Activated naive CD8-positive, alpha-beta T cell treated with anti-CD3 and anti-CD28 coated beads, Interleukin-2, amount 10 ng/mL, durations not matched to agents 7 days and 5 days (primary cell): ENCODE measurements around the gene IGSF21. TPM values are rescaled to one million over a fixed set of nuclear protein-coding genes. Genes with fewer than 3 reads are reported as not detected.

Source experiments
- ATAC-seq: fragments of 150-1000 bp; cut with Tn5 transposase; one replicate; pipeline ENCODE4 v1.10.0; 2021; ENCODE audit warnings: low read depth, moderate library complexity
- POLR2A ChIA-PET: fragments of 350-600 bp; sonication (Branson Sonifier 250); formaldehyde crosslinking; loops from one replicate; lab custom pipeline; 2021; ENCODE audit warnings: antibody characterized with exemption; lab: Charles Lee
- DNase-seq: peaks from one replicate; pipeline ENCODE4 v3.0.0; 2021
- H3K27ac Mint-ChIP-seq: one replicate; pipeline ENCODE4 v1.8.0; 2022; ENCODE audit warnings: mild to moderate bottlenecking, mixed read lengths
- H3K27me3 Mint-ChIP-seq: one replicate; pipeline ENCODE4 v1.8.0; 2022; ENCODE audit warnings: mild to moderate bottlenecking, moderate library complexity, mixed read lengths
- H3K36me3 Mint-ChIP-seq: one replicate; pipeline ENCODE4 v1.8.0; 2021; ENCODE audit warnings: mild to moderate bottlenecking, mixed read lengths
- H3K4me1 Mint-ChIP-seq: one replicate; pipeline ENCODE4 v1.8.0; 2021; ENCODE audit warnings: mixed read lengths
- H3K4me3 Mint-ChIP-seq: one replicate; pipeline ENCODE4 v1.8.0; 2022; ENCODE audit warnings: mild to moderate bottlenecking, moderate library complexity, mixed read lengths
- H3K9me3 Mint-ChIP-seq: one replicate; pipeline ENCODE4 v1.8.0; 2021; ENCODE audit warnings: mixed read lengths
- total RNA-seq, 2 experiments: library from RNA; stranded (reverse); gene quantifications; one replicate each; pipeline ENCODE4 v1.2.3, GENCODE V29; 2021

IGSF21 gene
- total RNA-seq, 2 experiments from 2014 or later: not detected

DNA sequence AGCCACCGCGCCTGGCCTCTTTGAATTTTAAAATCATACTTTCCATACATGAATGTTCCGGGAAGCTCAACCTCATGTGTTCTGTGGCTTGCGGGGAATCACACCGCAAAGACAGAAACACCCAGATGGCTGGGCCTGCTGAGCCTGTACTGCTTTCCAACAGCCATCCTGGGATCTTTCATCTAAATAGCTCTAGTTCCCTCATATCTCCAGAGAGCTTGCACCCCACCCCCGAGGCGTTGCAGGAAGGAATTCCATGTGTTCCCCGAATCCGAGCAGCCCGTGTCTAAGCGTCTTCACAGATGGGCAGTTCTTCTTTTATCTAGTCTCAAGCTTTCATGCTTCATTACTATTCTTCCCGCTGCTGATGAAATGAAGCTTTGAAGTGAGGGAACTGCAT lies 66.4 kb downstream of the IGSF21 start:
- Mint-ChIP-seq H3K27ac (no peak overlapping the region), H3K4me1 (no peaks in the 10 kb centered on the region), H3K36me3 (no peaks in the 10 kb centered on the region), H3K4me3 (no peak overlapping the region), H3K9me3 (no peaks in the 10 kb centered on the region), H3K27me3 (peaks cover 16% of the 10 kb centered on the region)
- POLR2A ChIA-PET: no interaction called here
- no peak for DNase-seq
- no peak for ATAC-seq

DNA sequence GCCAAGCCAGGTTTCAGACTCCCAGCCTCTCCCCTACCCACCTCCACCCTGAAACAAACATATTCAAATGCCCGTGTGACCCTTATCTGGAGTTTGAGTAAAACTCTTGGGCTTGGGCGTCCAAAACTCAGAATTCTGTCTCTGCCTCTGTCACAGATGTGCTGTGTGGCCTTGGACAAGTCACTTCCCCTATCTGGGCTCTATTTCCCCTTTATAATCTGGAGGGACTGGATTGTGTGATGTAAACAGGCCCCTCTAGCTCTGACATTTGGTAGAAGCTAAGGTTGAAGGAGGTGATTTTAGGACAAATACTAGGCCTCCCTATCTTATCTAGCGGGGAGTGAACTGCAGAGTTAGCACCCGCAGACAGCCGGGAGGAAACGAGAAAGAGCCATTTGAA lies 67.5 kb downstream of the IGSF21 start:
- no peaks in the 10 kb centered on the region for H3K9me3 Mint-ChIP-seq

DNA sequence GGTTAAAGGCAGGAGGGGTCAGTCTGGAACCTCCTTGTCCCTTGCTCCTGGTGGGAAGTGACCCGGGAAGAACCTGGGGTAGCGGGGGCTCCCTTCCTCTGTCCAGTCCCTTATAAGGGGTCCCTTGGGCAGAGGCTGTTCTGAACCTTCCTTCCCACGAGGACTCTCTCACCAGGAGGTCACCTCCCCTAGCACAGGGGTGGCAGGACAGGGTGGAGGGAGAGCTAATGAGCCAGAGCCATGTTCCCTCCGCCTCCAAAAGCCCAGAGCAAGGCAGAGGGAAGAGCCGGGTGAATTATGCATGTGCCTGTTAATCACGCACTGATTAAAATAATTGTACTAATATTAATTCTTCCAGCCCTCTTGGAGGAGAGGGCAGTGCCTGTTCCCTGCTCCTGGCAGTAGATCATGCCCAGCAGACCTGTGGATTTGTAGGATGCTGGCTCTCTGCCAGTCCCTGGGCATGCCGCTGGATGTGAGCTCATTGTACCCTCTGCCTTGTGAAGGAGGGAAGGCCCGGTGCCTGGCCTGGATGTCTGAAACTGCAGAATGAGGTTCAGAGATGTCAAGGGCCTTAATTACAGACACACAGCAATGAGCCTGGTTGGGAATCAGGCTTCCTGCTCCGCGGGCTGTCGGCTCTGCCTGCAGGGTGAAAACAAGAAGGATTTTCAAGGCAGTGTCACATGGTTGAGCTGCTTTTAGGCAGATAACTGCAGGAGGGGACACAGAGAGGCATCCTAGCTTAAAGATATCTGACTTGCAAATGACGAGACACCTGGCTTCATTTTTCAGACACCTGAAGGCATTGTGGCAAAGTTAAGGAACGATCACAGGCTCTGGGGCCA lies 68.2 kb downstream of the IGSF21 start:
- ATAC-seq (no peak), DNase-seq (no peak)
- Mint-ChIP-seq H3K27me3 (peaks cover 14% of the 10 kb centered on the region), H3K36me3 (no peaks in the 10 kb centered on the region), H3K4me1 (no peaks in the 10 kb centered on the region), H3K4me3 (no peak overlapping the region), H3K27ac (no peak overlapping the region), H3K9me3 (no peaks in the 10 kb centered on the region)
- POLR2A ChIA-PET: no interaction called here

More for the DNA sequence above, 67.5 kb downstream of the IGSF21 start:
- peaks cover 16% of the 10 kb centered on the region for H3K27me3 Mint-ChIP-seq
- DNase-seq: no peak
- H3K36me3 Mint-ChIP-seq: no peaks in the 10 kb centered on the region
- H3K4me3 Mint-ChIP-seq: no peak overlapping the region
- POLR2A ChIA-PET: no interaction called here
- H3K27ac Mint-ChIP-seq: no peak overlapping the region
- ATAC-seq: no peak
- no peaks in the 10 kb centered on the region for H3K4me1 Mint-ChIP-seq

DNA sequence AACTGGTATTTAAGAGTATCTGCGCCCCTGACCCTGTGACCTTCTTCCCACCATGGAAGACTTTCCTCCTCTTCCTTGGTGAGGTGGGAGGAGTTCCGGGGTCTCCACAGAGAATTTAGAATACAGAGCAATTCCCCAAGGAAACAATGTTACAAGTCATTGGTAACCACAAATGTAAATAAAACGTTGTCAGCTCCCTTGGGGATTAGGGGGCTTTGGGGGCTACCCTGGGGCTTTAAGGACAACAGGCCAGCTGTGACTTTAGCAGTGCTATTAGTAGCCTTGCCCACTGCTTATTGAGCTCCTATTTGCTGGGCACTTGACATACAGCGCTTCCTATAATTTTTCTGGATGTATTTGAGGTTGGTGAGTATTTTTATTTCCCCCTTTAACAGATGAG lies 69.0 kb downstream of the IGSF21 start:
- Mint-ChIP-seq H3K9me3 (no peaks in the 10 kb centered on the region), H3K27ac (no peak overlapping the region), H3K27me3 (peaks cover 12% of the 10 kb centered on the region), H3K36me3 (no peaks in the 10 kb centered on the region), H3K4me3 (no peak overlapping the region), H3K4me1 (no peaks in the 10 kb centered on the region)
- DNase-seq (no peak), ATAC-seq (no peak)
- POLR2A ChIA-PET: no interaction called here

DNA sequence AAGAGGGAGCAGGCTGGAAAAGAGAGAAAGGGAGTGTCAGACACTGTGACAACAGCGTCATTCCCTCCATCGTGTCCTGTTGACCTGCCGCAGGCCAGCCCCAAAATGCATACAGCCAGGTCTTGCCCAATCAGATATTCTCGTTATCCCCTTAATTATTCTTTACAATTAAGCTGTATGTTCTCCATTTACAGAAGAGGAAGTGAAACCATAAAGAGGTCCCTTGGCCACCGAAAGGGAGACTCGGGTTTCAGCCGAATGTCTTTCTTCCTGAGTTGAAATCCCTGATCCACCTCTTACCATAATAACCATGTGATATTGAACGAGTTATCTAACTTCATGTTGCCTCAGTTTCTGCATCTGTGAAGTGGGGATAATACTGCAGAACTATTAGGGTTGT lies 70.5 kb downstream of the IGSF21 start:
- Mint-ChIP-seq H3K27me3 (peaks cover 12% of the 10 kb centered on the region), H3K36me3 (no peaks in the 10 kb centered on the region), H3K27ac (no peak overlapping the region), H3K9me3 (no peaks in the 10 kb centered on the region), H3K4me1 (no peaks in the 10 kb centered on the region), H3K4me3 (no peak overlapping the region)
- POLR2A ChIA-PET: no interaction called here
- ATAC-seq (no peak), DNase-seq (no peak)

DNA sequence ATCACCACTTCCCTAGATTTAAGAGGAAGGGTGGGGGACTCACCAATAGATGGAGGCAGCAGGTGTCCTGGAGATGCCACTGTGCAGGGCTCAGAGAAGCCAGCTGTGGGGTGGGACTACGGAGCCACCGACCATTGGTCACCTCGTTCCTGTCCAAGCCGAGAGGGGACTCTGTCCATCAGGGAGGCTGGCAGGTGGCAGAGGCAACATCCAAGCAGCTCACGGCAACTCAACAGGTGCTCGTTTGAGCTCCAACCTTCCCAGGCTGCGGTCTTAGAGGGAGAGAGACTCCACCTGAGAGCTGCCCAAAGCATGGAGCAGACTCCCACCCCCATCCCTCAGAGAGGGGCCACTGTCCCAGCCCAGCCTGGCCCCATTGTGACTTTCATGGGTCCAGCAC lies 71.4 kb downstream of the IGSF21 start:
- Mint-ChIP-seq H3K9me3 (no peaks in the 10 kb centered on the region), H3K36me3 (no peaks in the 10 kb centered on the region), H3K4me3 (no peak overlapping the region), H3K27ac (no peak overlapping the region), H3K27me3 (peaks cover 12% of the 10 kb centered on the region), H3K4me1 (no peaks in the 10 kb centered on the region)
- ATAC-seq: no peak
- DNase-seq: no peak
- POLR2A ChIA-PET: no interaction called here

GRCh38 chr1:18182398-18183160 lies 75.0 kb downstream of the IGSF21 start:
- DNase-seq: no peak
- no peaks in the 10 kb centered on the region for H3K4me1 Mint-ChIP-seq
- H3K27ac Mint-ChIP-seq: no peak overlapping the region
- POLR2A ChIA-PET: no interaction called here
- ATAC-seq: no peak
- H3K27me3 Mint-ChIP-seq: peaks cover 9% of the 10 kb centered on the region
- no peaks in the 10 kb centered on the region for H3K9me3 Mint-ChIP-seq
- no peak overlapping the region for H3K4me3 Mint-ChIP-seq
- no peaks in the 10 kb centered on the region for H3K36me3 Mint-ChIP-seq

DNA sequence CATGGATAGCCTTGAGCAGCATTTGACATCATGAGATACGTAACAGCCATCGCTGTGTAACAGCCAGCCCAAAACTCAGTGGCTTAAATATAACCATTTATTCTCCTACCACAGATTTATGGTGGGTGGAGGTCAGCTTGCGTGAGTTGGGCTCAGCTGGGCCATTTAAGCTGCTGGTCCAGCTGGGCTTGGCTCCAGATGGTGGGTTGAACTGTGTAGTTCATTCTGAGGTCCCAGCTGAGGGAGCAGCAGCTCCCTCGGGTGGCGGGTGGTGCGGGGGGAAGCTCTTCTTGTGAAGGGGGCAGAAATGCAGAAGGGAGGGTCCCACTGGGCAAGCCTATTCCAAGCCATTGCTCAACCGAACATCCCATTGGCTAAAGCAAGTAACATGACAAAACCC lies 75.9 kb downstream of the IGSF21 start:
- POLR2A ChIA-PET: no interaction called here
- no peaks in the 10 kb centered on the region for H3K36me3 Mint-ChIP-seq

DNA sequence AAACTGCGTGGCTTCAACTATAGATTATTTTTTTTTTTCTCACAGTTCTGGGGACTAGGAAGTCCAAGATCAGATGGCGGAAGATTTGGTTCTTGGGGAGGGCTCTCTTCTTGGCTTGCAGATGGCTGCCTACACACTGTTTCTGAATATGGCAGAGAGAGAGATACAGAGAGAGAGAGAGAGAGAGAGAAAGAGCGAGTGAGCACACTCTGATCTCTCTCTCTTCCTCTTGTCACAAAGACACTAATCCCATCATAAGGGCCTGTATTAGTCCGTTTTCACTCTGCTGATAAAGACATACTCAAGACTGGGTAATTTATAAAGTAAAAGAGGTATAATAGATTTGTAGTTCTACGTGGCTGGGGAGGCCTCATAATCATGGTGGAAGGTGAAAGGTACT lies 79.5 kb downstream of the IGSF21 start:
- POLR2A ChIA-PET: no interaction called here
- H3K9me3 Mint-ChIP-seq: no peaks in the 10 kb centered on the region

More for the DNA sequence above, 75.9 kb downstream of the IGSF21 start:
- no peak overlapping the region for H3K4me3 Mint-ChIP-seq
- DNase-seq: no peak
- H3K9me3 Mint-ChIP-seq: no peaks in the 10 kb centered on the region
- no peaks in the 10 kb centered on the region for H3K27me3 Mint-ChIP-seq
- H3K4me1 Mint-ChIP-seq: no peaks in the 10 kb centered on the region
- no peak overlapping the region for H3K27ac Mint-ChIP-seq
- no peak for ATAC-seq

DNA sequence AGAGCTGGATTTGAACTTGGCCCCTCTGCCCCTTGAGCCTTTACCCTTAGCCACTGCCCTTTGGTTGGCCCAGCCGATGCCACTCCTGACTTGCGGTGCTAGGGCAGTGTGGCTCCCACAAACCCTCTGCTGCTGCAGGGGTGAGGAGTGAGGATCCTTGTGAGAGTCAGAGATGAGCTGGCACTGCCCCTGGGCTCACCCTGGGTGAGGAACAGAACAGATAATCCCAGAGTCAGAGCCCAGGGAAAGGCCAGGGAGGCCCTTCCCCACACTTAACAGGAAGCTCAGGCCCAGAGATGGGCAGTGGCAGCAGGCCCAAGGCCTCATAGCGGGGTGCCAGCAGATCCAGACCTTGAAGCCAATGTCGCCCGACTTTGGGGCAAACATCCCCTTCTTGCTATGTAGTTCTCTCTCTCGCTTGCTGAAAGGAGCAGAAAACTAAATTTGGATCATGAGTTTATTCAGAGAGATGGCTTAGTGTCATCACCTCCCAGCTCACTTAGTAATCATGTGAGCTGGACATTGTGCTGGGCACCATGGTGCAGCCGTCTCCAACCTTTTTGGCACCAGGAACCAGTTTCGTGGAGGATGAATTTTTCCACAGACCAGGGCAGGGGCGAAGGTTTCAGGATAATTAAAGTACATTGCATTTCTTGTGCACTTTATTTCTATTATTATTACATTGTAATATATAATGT lies 81.4 kb downstream of the IGSF21 start:
- Mint-ChIP-seq H3K36me3 (no peaks in the 10 kb centered on the region), H3K27ac (no peak overlapping the region), H3K27me3 (peaks cover 8% of the 10 kb centered on the region), H3K4me3 (no peak overlapping the region), H3K4me1 (no peaks in the 10 kb centered on the region), H3K9me3 (no peaks in the 10 kb centered on the region)
- DNase-seq: no peak
- ATAC-seq: no peak
- POLR2A ChIA-PET: no interaction called here

More for the DNA sequence above, 79.5 kb downstream of the IGSF21 start:
- Mint-ChIP-seq H3K4me1 (no peaks in the 10 kb centered on the region), H3K4me3 (no peak overlapping the region), H3K27me3 (no peaks in the 10 kb centered on the region), H3K36me3 (no peaks in the 10 kb centered on the region), H3K27ac (no peak overlapping the region)
- DNase-seq (no peak), ATAC-seq (no peak)

- no peak for ATAC-seq
- DNase-seq: no peak
- Mint-ChIP-seq H3K4me1 (no peaks in the 10 kb centered on the region), H3K4me3 (no peak overlapping the region), H3K36me3 (no peaks in the 10 kb centered on the region), H3K9me3 (no peaks in the 10 kb centered on the region), H3K27ac (no peak overlapping the region), H3K27me3 (peaks cover 10% of the 10 kb centered on the region)
- POLR2A ChIA-PET: no interaction called here
Measured at GRCh38 chr1:18190598-18190997, 83.0 kb downstream of the IGSF21 start.

- no peaks in the 10 kb centered on the region for H3K4me1 Mint-ChIP-seq
- DNase-seq: no peak
- H3K9me3 Mint-ChIP-seq: no peaks in the 10 kb centered on the region
- POLR2A ChIA-PET: no interaction called here
- ATAC-seq: no peak
- H3K27me3 Mint-ChIP-seq: peaks cover 14% of the 10 kb centered on the region
- H3K36me3 Mint-ChIP-seq: no peaks in the 10 kb centered on the region
- H3K4me3 Mint-ChIP-seq: no peak overlapping the region
- H3K27ac Mint-ChIP-seq: no peak overlapping the region
Measured at GRCh38 chr1:18191037-18191436, 83.4 kb downstream of the IGSF21 start.

GRCh38 chr1:18191481-18192155 lies 84.0 kb downstream of the IGSF21 start:
- ATAC-seq: no peak
- Mint-ChIP-seq H3K27ac (no peak overlapping the region), H3K27me3 (peaks cover 15% of the 10 kb centered on the region), H3K36me3 (no peaks in the 10 kb centered on the region), H3K9me3 (no peaks in the 10 kb centered on the region), H3K4me3 (no peak overlapping the region), H3K4me1 (no peaks in the 10 kb centered on the region)
- POLR2A ChIA-PET: no interaction called here
- DNase-seq: no peak
